HepG2 (cell line): ENCODE results near the gene AP1S3. TPM values are rescaled to one million over a fixed set of nuclear protein-coding genes. Genes with fewer than 3 reads are reported as not detected.

ENCODE experiments used
- ATAC-seq: fragments of 200-7000 bp; cut with Tn5 transposase; 3 replicates; pipeline ENCODE4 v1.9.1; 2020; ENCODE audit warnings: mild to moderate bottlenecking, moderate library complexity
- Bru-seq: library from RNA; stranded (reverse); fragments of 400-500 nt; gene quantifications from one replicate; lab custom pipeline; 2021; lab: Mats Ljungman, UMichigan
- BruChase-seq, 2 experiments: library from RNA; stranded (reverse); fragments of 400-500 nt; gene quantifications; one replicate each; lab custom pipeline; 2021; lab: Mats Ljungman, UMichigan
- BruUV-seq: library from RNA; stranded (reverse); fragments of 400-500 nt; replicated peaks from 2 replicates; lab custom pipeline; 2021; lab: Mats Ljungman, UMichigan
- CTCF ChIA-PET: fragments of 300-600 bp; formaldehyde crosslinking; extraction: SDS; loops from one replicate; lab custom pipeline; 2021; ENCODE audit warnings: low total read pairs, inconsistent platforms, low intra/inter-chr PET ratio; lab: Yijun Ruan, JAX
- POLR2A ChIA-PET: fragments of 350-600 bp; sonication (Branson Sonifier 250); formaldehyde crosslinking; loops from one replicate; lab custom pipeline; 2020; ENCODE audit warnings: antibody characterized with exemption, inconsistent platforms; lab: Yijun Ruan, JAX
- DNase-seq: peaks from one replicate; pipeline ENCODE4 v3.0.0-alpha.2; 2015; ENCODE audit warnings: low spot score
- FAIRE-seq: peaks from 3 replicates; lab custom pipeline; 2011; peaks lifted over from hg19 to GRCh38; lab: Jason Lieb, UNC
- H2AFZ ChIP-seq: one replicate; pipeline ENCODE4 v1.6.1; 2011; ENCODE audit warnings: low read length, inconsistent platforms
- H3K27ac ChIP-seq: fragments of 300-600 bp; 3 replicates; pipeline ENCODE4 v1.8.0; 2011; ENCODE audit warnings: mixed run types, mild to moderate bottlenecking, mixed read lengths, low read length, inconsistent platforms; ENCODE audit not compliant: insufficient read depth; ENCODE audit errors: extremely low read length
- H3K27me3 ChIP-seq, 2 experiments: fragments of 200-600 bp in 1 of 2; 2 replicates in 1 of 2; 3 replicates in 1 of 2; pipeline versions ENCODE4 v1.6.0 to v1.8.0; 2011; ENCODE audit warnings: low read length in 2 of 2, mild to moderate bottlenecking in 2 of 2, moderate library complexity in 2 of 2, inconsistent platforms in 1 of 2; ENCODE audit not compliant: insufficient read depth in 2 of 2, control insufficient read depth in 1 of 2
- H3K36me3 ChIP-seq, 2 experiments: fragments of 200-600 bp in 1 of 2; replicated peaks in 1 of 2; 2 replicates in 1 of 2; 3 replicates in 1 of 2; pipeline versions ENCODE4 v1.5.1 to v1.8.0; 2011; ENCODE audit warnings: low read length in 2 of 2, inconsistent platforms in 1 of 2; ENCODE audit not compliant: insufficient read depth in 2 of 2, control insufficient read depth in 1 of 2
- H3K4me1 ChIP-seq: 2 replicates; pipeline ENCODE4 v1.5.1; 2012; ENCODE audit warnings: low read length, inconsistent platforms; ENCODE audit not compliant: insufficient read depth
- H3K4me2 ChIP-seq: 2 replicates; pipeline ENCODE4 v1.6.0; 2011; ENCODE audit warnings: low read depth, low read length, inconsistent platforms
- H3K4me3 ChIP-seq, 3 experiments: fragments of 200-600 bp in 1 of 3; sonication (generic), shearing (Covaris generic) in 1 of 3; replicated peaks in 1 of 3; 2 replicates each; pipeline ENCODE4 v1.5.1; 2011 to 2016; ENCODE audit warnings: low read length in 3 of 3, inconsistent platforms in 2 of 3, low read depth in 2 of 3, mild to moderate bottlenecking in 2 of 3, control low read depth in 1 of 3, mixed read lengths in 1 of 3; ENCODE audit not compliant: insufficient read depth in 1 of 3
- H3K79me2 ChIP-seq: one replicate; pipeline ENCODE4 v1.6.1; 2011; ENCODE audit warnings: low read length, inconsistent platforms; ENCODE audit not compliant: insufficient read depth
- H3K9ac ChIP-seq: 2 replicates; pipeline ENCODE4 v1.6.0; 2011; ENCODE audit warnings: mild to moderate bottlenecking, low read depth, low read length, inconsistent platforms; ENCODE audit not compliant: insufficient read depth
- H3K9me3 ChIP-seq: 2 replicates; pipeline ENCODE4 v1.5.1; 2012; ENCODE audit warnings: mild to moderate bottlenecking, low read length
- H4K20me1 ChIP-seq: 2 replicates; pipeline ENCODE4 v1.6.0; 2011; ENCODE audit warnings: inconsistent platforms, mild to moderate bottlenecking, low read length, moderate library complexity; ENCODE audit not compliant: insufficient read depth
- FOXP4 ChIP-seq: sonication (generic); formaldehyde crosslinking; IDR thresholded peaks from 2 replicates; pipeline ENCODE4 v1.4.0; 2020; ENCODE audit warnings: missing genetic modification reagents
- JDP2 ChIP-seq: sonication (generic); formaldehyde crosslinking; IDR thresholded peaks from 2 replicates; pipeline ENCODE4 v1.8.1; 2022; ENCODE audit warnings: missing genetic modification reagents, borderline replicate concordance
- NBN ChIP-seq: fragments of 450-650 bp; conservative IDR thresholded peaks from 2 replicates; pipeline ENCODE4 v1.6.1; 2017
- PHF21A ChIP-seq: sonication (generic); formaldehyde crosslinking; IDR thresholded peaks from 2 replicates; pipeline ENCODE4 v1.5.0; 2020; ENCODE audit warnings: mild to moderate bottlenecking, missing genetic modification reagents
- POGZ ChIP-seq: sonication (generic); formaldehyde crosslinking; IDR thresholded peaks from 2 replicates; pipeline ENCODE4 v1.4.0; 2020; ENCODE audit warnings: mild to moderate bottlenecking, missing genetic modification reagents
- ZNF274 ChIP-seq: sonication (generic); formaldehyde crosslinking; IDR thresholded peaks from 2 replicates; pipeline ENCODE4 v1.5.1; 2020; ENCODE audit warnings: mild to moderate bottlenecking, missing genetic modification reagents
- ZNF850 ChIP-seq: sonication (generic); formaldehyde crosslinking; conservative IDR thresholded peaks from 2 replicates; pipeline ENCODE4 v1.9.0; 2021; ENCODE audit warnings: mild to moderate bottlenecking, missing genetic modification reagents
- WGBS: methylation state at CpG from one replicate; pipeline ENCODE4 v1.1.6; 2017; ENCODE audit warnings: low lambda C conversion rate; 5-methylcytosine and 5-hydroxymethylcytosine counted together
- in situ Hi-C: cut with HindIII; loops from 2 replicates; pipeline ENCODE4 v1.10.0; 2017; ENCODE audit warnings: low pct_unique_long_range_greater_than_20kb; ENCODE audit not compliant: extremely low pct_ligation_motif_present
- intact Hi-C: fragments of 100-400 bp; cut with micrococcal nuclease; formaldehyde crosslinking; loops from one replicate; pipeline ENCODE4 v1.10.0; 2022; ENCODE audit not compliant: unreplicated experiment
- long read RNA-seq, 2 experiments: library from RNA in 1 of 2; library from polyadenylated mRNA in 1 of 2; stranded (forward) in 1 of 2; unstranded in 1 of 2; transcript quantifications; one replicate each; pipeline ENCODE4 v2.0.0, GENCODE V29; 2019 to 2022
- polyA minus RNA-seq, 3 experiments: library from RNA; depleted of rRNA, polyadenylated mRNA; stranded (reverse); fragments of >200 nt; gene quantifications; 2 replicates each; pipeline ENCODE4 v1.2.3, GENCODE V29; 2011; ENCODE audit warnings: low replicate concordance in 1 of 3
- polyA plus RNA-seq, 8 experiments: library from polyadenylated mRNA; depleted of rRNA in 3 of 8; stranded (reverse) in 7 of 8; unstranded in 1 of 8; fragments of >200 nt; fragmentation: Illumina TruSeq in 4 of 8; extraction: Trizol in 4 of 8; gene quantifications; 2 replicates each; pipeline versions ENCODE4 v1.2.1 to v1.2.3, GENCODE V29; 2011 to 2016; ENCODE audit warnings: low read depth in 4 of 8, missing spikeins in 1 of 8, mixed read lengths in 1 of 8; ENCODE audit not compliant: insufficient read depth in 1 of 8
- total RNA-seq, 5 experiments: library from RNA; depleted of rRNA; stranded (reverse); fragments of >200 nt; fragmentation: Illumina TruSeq; extraction: Trizol; gene quantifications; 2 replicates each; pipeline ENCODE4 v1.2.3, GENCODE V29; 2016; ENCODE audit warnings: low read depth in 1 of 5
- TF ChIP-seq, protein P1 (sequence below): sonication (generic); formaldehyde crosslinking; IDR thresholded peaks from 2 replicates; pipeline ENCODE4 v1.5.1; 2020; ENCODE audit warnings: missing genetic modification reagents, mild to moderate bottlenecking, borderline replicate concordance
- TF ChIP-seq, protein P2 (sequence below): IDR thresholded peaks from 2 replicates; pipeline ENCODE4 v1.6.1; 2012; ENCODE audit warnings: inconsistent platforms

AP1S3 gene
- total RNA-seq (2016; rRNA removed; fragmentation: Illumina TruSeq; extraction: Trizol) (16.3 and 26.3 TPM in 2 replicates), polyA plus RNA-seq (2011; rRNA removed) (2.9 and 3.0 TPM in 2 replicates), polyA minus RNA-seq (2011; rRNA and poly(A)+ RNA removed; ENCODE audit: low replicate concordance) (3.3 and 6.3 TPM in 2 replicates), Bru-seq, nascent RNA (percentile 59 among the genes with signal in this experiment), BruChase-seq, experiment 1, labeled RNA remaining after a 6-hour chase (percentile 67 among the genes with signal in this experiment), BruChase-seq, experiment 2, labeled RNA remaining after a 2-hour chase (percentile 60 among the genes with signal in this experiment)
- 6.3 and 6.8 TPM in 2 replicates for total RNA-seq (2016; cell fraction: cytosol; rRNA removed; fragmentation: Illumina TruSeq; extraction: Trizol; ENCODE audit: low read depth)
- total RNA-seq (2016; cell fraction: insoluble cytoplasmic fraction; rRNA removed; fragmentation: Illumina TruSeq; extraction: Trizol) = 16.9 and 26.4 TPM in 2 replicates
- 10.6 and 12.4 TPM in 2 replicates for total RNA-seq (2016; cell fraction: membrane; rRNA removed; fragmentation: Illumina TruSeq; extraction: Trizol)
- total RNA-seq (2016; cell fraction: nucleus; rRNA removed; fragmentation: Illumina TruSeq; extraction: Trizol) = 10.5 and 13.1 TPM in 2 replicates
- polyA plus RNA-seq (2011; cell fraction: cytosol; rRNA removed) = 2.0 and 2.4 TPM in 2 replicates
- polyA plus RNA-seq (2011; cell fraction: nucleus; rRNA removed) = 1.2 TPM in 2 replicates
- polyA plus RNA-seq (2012) = 2.1 and 3.0 TPM in 2 replicates
- 1.8 and 2.4 TPM in 2 replicates for polyA plus RNA-seq (2016; cell fraction: cytosol; fragmentation: Illumina TruSeq; extraction: Trizol; ENCODE audit: low read depth)
- 17.8 and 18.6 TPM in 2 replicates for polyA plus RNA-seq (2016; cell fraction: insoluble cytoplasmic fraction; fragmentation: Illumina TruSeq; extraction: Trizol; ENCODE audit: low read depth)
- 4.3 and 5.4 TPM in 2 replicates for polyA plus RNA-seq (2016; cell fraction: membrane; fragmentation: Illumina TruSeq; extraction: Trizol; ENCODE audit: low read depth)
- polyA plus RNA-seq (2016; cell fraction: nucleus; fragmentation: Illumina TruSeq; extraction: Trizol; ENCODE audit: insufficient read depth, low read depth) = 8.0 and 11.0 TPM in 2 replicates
- 3.7 and 4.2 TPM in 2 replicates for polyA minus RNA-seq (2011; cell fraction: cytosol; rRNA and poly(A)+ RNA removed)
- polyA minus RNA-seq (2011; cell fraction: nucleus; rRNA and poly(A)+ RNA removed) = 3.2 and 8.6 TPM in 2 replicates
- long read RNA-seq, experiment 1, partial matches to known transcripts = 0 of 2 reads
- long read RNA-seq, experiment 1, other reads (novel, unspliced or antisense) = 0 of 2 reads
- long read RNA-seq, experiment 2, partial matches to known transcripts = 0 of 13 reads
- long read RNA-seq, experiment 2, other reads (novel, unspliced or antisense) = 12 of 13 reads

- peaks cover 29% of the 10 kb centered on the region for H3K4me1 ChIP-seq
- H3K27me3 ChIP-seq = no peaks in the 10 kb centered on the region; a peak in 1 of 5 replicates
- no TSS peak for BruUV-seq
- in situ Hi-C loops (no loop called here), intact Hi-C loops (loop anchor here (2.0 to 5.0 kb wide), 4 partner anchors 23 to 95 kb away; no protein-coding TSS in a partner anchor)
- H3K9me3 ChIP-seq = no peaks in the 10 kb centered on the region
- peak within 1 kb of the TSS; percentile 96 for H3K4me2 ChIP-seq
- ATAC-seq (peak; percentile 94), DNase-seq (peak; percentile 69), FAIRE-seq (peak; percentile 43)
- WGBS = 1% methylated on average over 66 of the region's 82 CpGs
- H4K20me1 ChIP-seq = no peaks in the 10 kb centered on the region
- H3K79me2 ChIP-seq = peaks cover 1% of the 10 kb centered on the region
- H2AFZ ChIP-seq = peak within 1 kb of the TSS; percentile 70
- peak within 1 kb of the TSS; percentile 78 to 89 (median 79) for H3K4me3 ChIP-seq
- H3K36me3 ChIP-seq = no peaks in the 10 kb centered on the region
- peak within 1 kb of the TSS; percentile 41 for H3K9ac ChIP-seq
- ChIA-PET POLR2A (interaction anchor here (0.6 to 2.6 kb wide), 4 partner anchors 14 to 23 kb away, joined by 3 to 18 read pairs (median 4); no protein-coding TSS in a partner anchor), CTCF (interaction anchor here (1.2 kb wide), 1 partner anchor 24 kb away, joined by 3 read pairs; no protein-coding TSS in a partner anchor)
- H3K27ac ChIP-seq = no peak within 1 kb of the TSS
- TF ChIP-seq ZNF850 (CRISPR knock-in tag) (no peak), NBN (no peak), FOXP4 (CRISPR knock-in tag) (0 out of 2 replicates have a peak, but pooled peaks have one; percentile 16), POGZ (CRISPR knock-in tag) (0 out of 2 replicates have a peak, but pooled peaks have one; percentile 53), JDP2 (CRISPR knock-in tag) (no peak), ZNF274 (CRISPR knock-in tag) (peak; percentile 71; the same call in 1 of the 2 replicates), PHF21A (CRISPR knock-in tag) (no peak)
- TF ChIP-seq, protein P1, sequence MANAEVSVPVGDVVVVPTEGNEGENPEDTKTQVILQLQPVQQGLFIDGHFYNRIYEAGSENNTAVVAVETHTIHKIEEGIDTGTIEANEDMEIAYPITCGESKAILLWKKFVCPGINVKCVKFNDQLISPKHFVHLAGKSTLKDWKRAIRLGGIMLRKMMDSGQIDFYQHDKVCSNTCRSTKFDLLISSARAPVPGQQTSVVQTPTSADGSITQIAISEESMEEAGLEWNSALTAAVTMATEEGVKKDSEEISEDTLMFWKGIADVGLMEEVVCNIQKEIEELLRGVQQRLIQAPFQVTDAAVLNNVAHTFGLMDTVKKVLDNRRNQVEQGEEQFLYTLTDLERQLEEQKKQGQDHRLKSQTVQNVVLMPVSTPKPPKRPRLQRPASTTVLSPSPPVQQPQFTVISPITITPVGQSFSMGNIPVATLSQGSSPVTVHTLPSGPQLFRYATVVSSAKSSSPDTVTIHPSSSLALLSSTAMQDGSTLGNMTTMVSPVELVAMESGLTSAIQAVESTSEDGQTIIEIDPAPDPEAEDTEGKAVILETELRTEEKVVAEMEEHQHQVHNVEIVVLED (CRISPR knock-in tag) = peak; percentile 44; the same call in 1 of the 2 replicates
- TF ChIP-seq, protein P2, sequence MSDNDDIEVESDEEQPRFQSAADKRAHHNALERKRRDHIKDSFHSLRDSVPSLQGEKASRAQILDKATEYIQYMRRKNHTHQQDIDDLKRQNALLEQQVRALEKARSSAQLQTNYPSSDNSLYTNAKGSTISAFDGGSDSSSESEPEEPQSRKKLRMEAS = peak; percentile 49
Observed at GRCh38 chr2:223837287-223838061, at the start of gene AP1S3. Gene AP1S3, minus strand, starts transcription at chr2:223837582. Its CDS starts 132 bp downstream, at chr2:223837450.
